HG02852 (cell line): ENCODE results near the gene MAFG.
"Not testable (repeated sequence)": the region's sequence is repeated elsewhere in the genome, so short reads cannot be mapped to it uniquely, and the experiment has no call there.

Experiments
- ATAC-seq: cut with Tn5 transposase; IDR thresholded peaks from one replicate; pipeline ENCODE4 v1.9.1; 2021; ENCODE audit warnings: mild to moderate bottlenecking, moderate library complexity; ENCODE audit not compliant: unreplicated experiment

MAFG gene

GRCh38 chr17:81924557-81925532 is 2.7 kb downstream of the MAFG start:
- ATAC-seq = no peak

GRCh38 chr17:81923302-81924260 is 4.0 kb downstream of the MAFG start:
- ATAC-seq = no peak

- ATAC-seq = no peak
Observed at GRCh38 chr17:81922566-81923301, 4.8 kb downstream of the MAFG start.

- no peak for ATAC-seq
Observed at GRCh38 chr17:81921996-81922565, 5.5 kb downstream of the MAFG start.

- ATAC-seq = no peak
Observed at GRCh38 chr17:81921537-81921862, 6.0 kb downstream of the MAFG start.

- no peak for ATAC-seq
Observed at GRCh38 chr17:81920612-81921536, 6.7 kb downstream of the MAFG start.

GRCh38 chr17:81918832-81919545 is 8.5 kb downstream of the MAFG start:
- no peak for ATAC-seq

- ATAC-seq = not testable (repeated sequence)
Observed at GRCh38 chr17:81918333-81918669, 9.2 kb downstream of the MAFG start.

GRCh38 chr17:81917565-81918332 is 9.8 kb downstream of the MAFG start, which contains the start of gene SIRT7:
Gene SIRT7 (minus strand): TSS chr17:81918176. CDS start chr17:81918131, 45 bp downstream.
- no peak for ATAC-seq

- ATAC-seq = no peak
Observed at GRCh38 chr17:81916234-81917001, 11.1 kb downstream of the MAFG start.

GRCh38 chr17:81915331-81915730 is 12.2 kb downstream of the MAFG start:
- no peak for ATAC-seq

- ATAC-seq = no peak
Observed at GRCh38 chr17:81914103-81914850, 13.3 kb downstream of the MAFG start.

- no peak for ATAC-seq
Observed at GRCh38 chr17:81913394-81914102, 14.0 kb downstream of the MAFG start.

GRCh38 chr17:81912441-81913309 is 14.9 kb downstream of the MAFG start:
- ATAC-seq = no peak

GRCh38 chr17:81911969-81912368 is 15.6 kb downstream of the MAFG start:
- ATAC-seq = no peak
